Calu3 (cell line): ENCODE measurements around the gene MTREX. TPM values are rescaled to one million over a fixed set of nuclear protein-coding genes. Genes with fewer than 3 reads are reported as not detected.
"Not testable (repeated sequence)": the region's sequence is repeated elsewhere in the genome, so short reads cannot be mapped to it uniquely, and the experiment has no call there.

Experiments used
- BruUV-seq: library from RNA; stranded (reverse); fragments of 400-500 nt; replicated peaks from 2 replicates; lab custom pipeline; 2021; lab: Mats Ljungman, UMichigan
- CTCF ChIA-PET: fragments of 300-600 bp; sonication (Branson Sonifier 250); formaldehyde crosslinking; loops from one replicate; lab custom pipeline; 2022; ENCODE audit warnings: antibody characterized with exemption; lab: Charles Lee
- DNase-seq: peaks from one replicate; pipeline ENCODE4 v3.0.0; 2022
- H3K27ac Mint-ChIP-seq: one replicate; pipeline ENCODE4 v1.8.0; 2022; ENCODE audit warnings: mixed read lengths; ENCODE audit not compliant: unreplicated experiment
- H3K27me3 Mint-ChIP-seq: one replicate; pipeline ENCODE4 v1.8.0; 2022; ENCODE audit warnings: mixed read lengths; ENCODE audit not compliant: unreplicated experiment
- H3K36me3 Mint-ChIP-seq: one replicate; pipeline ENCODE4 v1.8.0; 2022; ENCODE audit warnings: mild to moderate bottlenecking, moderate library complexity, mixed read lengths; ENCODE audit not compliant: insufficient read depth, unreplicated experiment
- H3K4me1 Mint-ChIP-seq: one replicate; pipeline ENCODE4 v1.8.0; 2022; ENCODE audit warnings: mild to moderate bottlenecking, low read depth, mixed read lengths; ENCODE audit not compliant: unreplicated experiment
- H3K4me3 Mint-ChIP-seq: one replicate; pipeline ENCODE4 v1.8.0; 2022; ENCODE audit warnings: mild to moderate bottlenecking, low read depth, moderate library complexity, mixed read lengths; ENCODE audit not compliant: unreplicated experiment
- H3K9me3 Mint-ChIP-seq: one replicate; pipeline ENCODE4 v1.8.0; 2022; ENCODE audit warnings: low read depth, mixed read lengths; ENCODE audit not compliant: unreplicated experiment
- intact Hi-C: fragments of 100-400 bp; cut with micrococcal nuclease; formaldehyde crosslinking; loops from one replicate; pipeline ENCODE4 v1.10.0; 2022; ENCODE audit not compliant: unreplicated experiment
- total RNA-seq: library from RNA; stranded (reverse); gene quantifications from 2 replicates; pipeline ENCODE4 v1.2.3, GENCODE V29; 2022
- TF ChIP-seq, protein P1 (sequence below): fragments of 200-600 bp; IDR thresholded peaks from one replicate; pipeline ENCODE4 v1.8.0; 2022; ENCODE audit warnings: antibody characterized with exemption; ENCODE audit not compliant: unreplicated experiment

MTREX gene
- total RNA-seq, 1 experiment from 2014 or later = 73.9 TPM

DNA sequence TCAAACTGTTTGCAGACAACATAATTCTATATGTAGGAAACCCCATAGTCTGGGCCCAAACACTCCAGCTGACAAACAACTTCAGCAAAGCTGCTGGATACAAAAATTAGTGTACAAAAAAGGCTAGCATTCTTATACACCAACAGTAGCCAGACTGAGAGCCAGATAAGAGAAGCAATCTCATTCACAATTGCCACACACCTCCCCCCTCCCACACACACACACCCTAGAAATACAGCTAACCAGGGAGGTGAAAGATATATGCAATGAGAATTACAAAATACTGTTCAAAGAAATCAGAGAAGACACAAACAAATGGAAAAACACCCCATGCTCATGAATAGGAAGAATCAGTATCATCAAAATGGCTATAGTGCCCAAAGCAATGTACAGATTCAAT is 9.0 kb downstream of the MTREX start:
- H3K4me3 Mint-ChIP-seq = no peak overlapping the region
- BruUV-seq = no TSS peak
- peaks cover 9% of the 10 kb centered on the region for H3K4me1 Mint-ChIP-seq
- no peaks in the 10 kb centered on the region for H3K9me3 Mint-ChIP-seq
- CTCF ChIA-PET = no interaction called here
- H3K36me3 Mint-ChIP-seq = no peaks in the 10 kb centered on the region
- no peak for DNase-seq
- no peak overlapping the region for H3K27ac Mint-ChIP-seq
- TF ChIP-seq, protein P1, sequence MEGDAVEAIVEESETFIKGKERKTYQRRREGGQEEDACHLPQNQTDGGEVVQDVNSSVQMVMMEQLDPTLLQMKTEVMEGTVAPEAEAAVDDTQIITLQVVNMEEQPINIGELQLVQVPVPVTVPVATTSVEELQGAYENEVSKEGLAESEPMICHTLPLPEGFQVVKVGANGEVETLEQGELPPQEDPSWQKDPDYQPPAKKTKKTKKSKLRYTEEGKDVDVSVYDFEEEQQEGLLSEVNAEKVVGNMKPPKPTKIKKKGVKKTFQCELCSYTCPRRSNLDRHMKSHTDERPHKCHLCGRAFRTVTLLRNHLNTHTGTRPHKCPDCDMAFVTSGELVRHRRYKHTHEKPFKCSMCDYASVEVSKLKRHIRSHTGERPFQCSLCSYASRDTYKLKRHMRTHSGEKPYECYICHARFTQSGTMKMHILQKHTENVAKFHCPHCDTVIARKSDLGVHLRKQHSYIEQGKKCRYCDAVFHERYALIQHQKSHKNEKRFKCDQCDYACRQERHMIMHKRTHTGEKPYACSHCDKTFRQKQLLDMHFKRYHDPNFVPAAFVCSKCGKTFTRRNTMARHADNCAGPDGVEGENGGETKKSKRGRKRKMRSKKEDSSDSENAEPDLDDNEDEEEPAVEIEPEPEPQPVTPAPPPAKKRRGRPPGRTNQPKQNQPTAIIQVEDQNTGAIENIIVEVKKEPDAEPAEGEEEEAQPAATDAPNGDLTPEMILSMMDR = no peak
- intact Hi-C loops = no loop called here
- no peaks in the 10 kb centered on the region for H3K27me3 Mint-ChIP-seq

DNA sequence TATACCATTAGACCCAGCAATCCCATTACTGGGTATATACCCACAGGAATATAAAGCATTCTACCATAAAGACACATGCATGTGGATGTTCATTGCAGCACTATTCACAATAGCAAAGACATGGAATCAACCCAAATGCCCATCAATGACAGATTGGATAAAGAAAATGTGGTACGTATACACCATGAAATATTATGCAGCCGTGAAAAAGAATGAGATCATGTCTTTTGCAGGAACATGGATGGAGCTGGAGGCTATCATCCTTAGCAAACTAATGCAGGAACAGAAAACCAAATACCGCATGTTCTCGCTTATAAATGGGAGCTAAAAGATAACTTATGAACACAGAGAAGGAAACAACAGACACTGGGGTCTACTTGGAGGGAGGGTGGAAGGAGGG is 10.4 kb downstream of the MTREX start:
- H3K4me3 Mint-ChIP-seq, intact Hi-C loops, H3K4me1 Mint-ChIP-seq, CTCF ChIA-PET, H3K27me3 Mint-ChIP-seq, BruUV-seq, H3K9me3 Mint-ChIP-seq, H3K27ac Mint-ChIP-seq, DNase-seq, H3K36me3 Mint-ChIP-seq: not testable (repeated sequence)

DNA sequence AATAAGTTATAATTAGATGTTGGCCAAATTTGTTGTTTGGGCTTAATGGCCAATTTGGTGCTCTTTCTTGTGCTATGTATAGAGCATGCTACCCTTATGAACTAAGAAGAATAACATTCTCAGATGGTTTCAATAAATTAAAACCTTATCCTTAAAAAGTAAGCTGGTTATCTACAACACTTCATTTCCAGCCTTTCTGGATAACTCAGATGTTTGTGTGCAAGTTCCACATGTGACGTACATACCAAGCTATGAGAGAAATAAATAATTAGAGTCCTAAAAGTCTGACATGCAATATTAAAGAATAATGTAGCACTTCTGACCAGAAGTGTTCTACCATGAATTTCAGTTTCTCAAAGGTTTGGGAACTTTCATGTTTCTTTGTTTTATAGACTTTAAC is 11.7 kb downstream of the MTREX start:
- Mint-ChIP-seq H3K27me3 (no peaks in the 10 kb centered on the region), H3K4me3 (no peak overlapping the region), H3K36me3 (peaks cover 4% of the 10 kb centered on the region), H3K9me3 (no peaks in the 10 kb centered on the region), H3K4me1 (peaks cover 2% of the 10 kb centered on the region), H3K27ac (no peak overlapping the region)
- intact Hi-C loops = no loop called here
- TF ChIP-seq, protein P1 = no peak
- CTCF ChIA-PET = no interaction called here
- DNase-seq = no peak
- BruUV-seq = no TSS peak

DNA sequence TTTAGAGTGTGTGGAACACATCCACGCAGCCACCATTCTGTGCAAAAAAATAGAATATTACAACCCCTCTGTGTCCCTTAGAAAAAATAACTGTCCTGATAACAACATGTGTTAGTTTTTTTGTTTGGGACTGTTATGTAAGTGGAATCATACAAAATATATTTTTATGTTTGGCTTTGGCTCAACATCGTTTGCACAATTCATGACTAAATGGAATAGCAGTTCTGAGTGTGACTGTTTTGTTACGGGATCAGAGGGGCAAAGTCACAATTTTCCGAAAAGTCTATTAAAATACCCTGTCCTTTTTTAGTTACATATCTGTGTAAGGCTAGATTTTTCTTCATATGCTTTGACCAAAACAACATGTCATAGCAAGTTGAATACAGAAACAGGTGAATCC is 12.8 kb downstream of the MTREX start:
- Mint-ChIP-seq H3K4me3 (no peak overlapping the region), H3K9me3 (no peaks in the 10 kb centered on the region), H3K27me3 (no peaks in the 10 kb centered on the region), H3K36me3 (peaks cover 10% of the 10 kb centered on the region), H3K4me1 (no peaks in the 10 kb centered on the region), H3K27ac (no peak overlapping the region)
- TF ChIP-seq, protein P1 = no peak
- intact Hi-C loops = no loop called here
- CTCF ChIA-PET = no interaction called here
- no peak for DNase-seq
- no TSS peak for BruUV-seq

DNA sequence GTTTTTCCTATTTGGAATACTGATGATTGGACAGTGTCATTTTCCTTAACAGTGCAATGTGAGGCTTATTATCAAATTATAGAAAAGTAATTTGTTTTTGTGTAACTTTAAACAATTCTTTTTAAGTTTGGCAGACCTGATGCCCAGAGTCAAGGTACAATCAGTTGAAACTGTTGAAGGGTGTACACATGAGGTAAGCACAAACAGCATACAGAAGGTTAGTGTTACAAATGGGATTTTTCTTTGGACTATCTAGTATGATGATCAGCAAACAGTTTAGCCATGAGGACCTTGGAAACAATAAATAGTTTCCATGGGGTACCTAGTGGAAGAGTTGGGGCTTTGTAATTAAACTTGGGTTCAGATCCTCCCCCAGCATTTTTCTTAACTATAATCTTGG is 16.2 kb downstream of the MTREX start:
- H3K36me3 Mint-ChIP-seq = peaks cover 18% of the 10 kb centered on the region
- H3K27ac Mint-ChIP-seq = no peak overlapping the region
- no peaks in the 10 kb centered on the region for H3K27me3 Mint-ChIP-seq
- H3K9me3 Mint-ChIP-seq = no peaks in the 10 kb centered on the region
- CTCF ChIA-PET = no interaction called here
- H3K4me1 Mint-ChIP-seq = no peaks in the 10 kb centered on the region
- intact Hi-C loops = loop anchor here (2.0 kb wide), 1 partner anchor 369 kb away; no protein-coding TSS in a partner anchor
- TF ChIP-seq, protein P1 = no peak
- H3K4me3 Mint-ChIP-seq = no peak overlapping the region
- no TSS peak for BruUV-seq
- DNase-seq = no peak
